GM18511 (cell line): ENCODE measurements around the gene ALKBH5.
"Not testable (repeated sequence)": the region's sequence is repeated elsewhere in the genome, so short reads cannot be mapped to it uniquely, and the experiment has no call there.

Source experiments
- ATAC-seq: cut with Tn5 transposase; IDR thresholded peaks from one replicate; pipeline ENCODE4 v1.9.1; 2021; ENCODE audit warnings: mild to moderate bottlenecking, moderate library complexity; ENCODE audit not compliant: unreplicated experiment

Gene ALKBH5

GRCh38 chr17:18216906-18217305, 33.3 kb downstream of the ALKBH5 start:
- ATAC-seq: not testable (repeated sequence)

- ATAC-seq: no peak
Measured at GRCh38 chr17:18217412-18218015, 33.9 kb downstream of the ALKBH5 start.

GRCh38 chr17:18218756-18219415, 35.3 kb downstream of the ALKBH5 start:
- no peak for ATAC-seq

- no peak for ATAC-seq
Measured at GRCh38 chr17:18224053-18224386, 40.4 kb downstream of the ALKBH5 start.

- ATAC-seq: no peak
Measured at GRCh38 chr17:18224387-18225120, 40.9 kb downstream of the ALKBH5 start.

GRCh38 chr17:18225121-18225641, 41.6 kb downstream of the ALKBH5 start, which contains the start of gene LLGL1:
TSS of gene LLGL1 (plus strand) at chr17:18225635. CDS start at chr17:18225683, 48 bp downstream.
- peak; percentile 91 for ATAC-seq

- peak; percentile 27 for ATAC-seq
Measured at GRCh38 chr17:18225642-18226283, 42.1 kb downstream of the ALKBH5 start.

GRCh38 chr17:18226284-18226945, 42.8 kb downstream of the ALKBH5 start:
- no peak for ATAC-seq

- no peak for ATAC-seq
Measured at GRCh38 chr17:18227635-18228034, 44.0 kb downstream of the ALKBH5 start.

- ATAC-seq: no peak
Measured at GRCh38 chr17:18228176-18228682, 44.6 kb downstream of the ALKBH5 start.

GRCh38 chr17:18229254-18229653, 45.6 kb downstream of the ALKBH5 start:
- ATAC-seq: no peak

- no peak for ATAC-seq
Measured at GRCh38 chr17:18229771-18230170, 46.1 kb downstream of the ALKBH5 start.

- ATAC-seq: no peak
Measured at GRCh38 chr17:18230288-18231141, 46.9 kb downstream of the ALKBH5 start.

GRCh38 chr17:18231164-18231563, 47.5 kb downstream of the ALKBH5 start:
- ATAC-seq: no peak

- ATAC-seq: no peak
Measured at GRCh38 chr17:18233803-18234518, 50.3 kb downstream of the ALKBH5 start.

GRCh38 chr17:18234853-18235380, 51.3 kb downstream of the ALKBH5 start:
- no peak for ATAC-seq

GRCh38 chr17:18235743-18236256, 52.2 kb downstream of the ALKBH5 start:
- no peak for ATAC-seq

- ATAC-seq: no peak
Measured at GRCh38 chr17:18236494-18236893, 52.9 kb downstream of the ALKBH5 start.

- no peak for ATAC-seq
Measured at GRCh38 chr17:18237461-18237860, 53.8 kb downstream of the ALKBH5 start.
